DMS153 treated with DMSO at 0.1 percent for 48 hours (cell line): Measurements from ENCODE around the gene SEPTIN10.
"Not testable (repeated sequence)": the region's sequence is repeated elsewhere in the genome, so short reads cannot be mapped to it uniquely, and the experiment has no call there.

Source experiments
- DNase-seq: peaks from one replicate; lab custom pipeline; 2025; ENCODE audit not compliant: unreplicated experiment; lab: John Stamatoyannopoulos, UW

The SEPTIN10 gene

DNA sequence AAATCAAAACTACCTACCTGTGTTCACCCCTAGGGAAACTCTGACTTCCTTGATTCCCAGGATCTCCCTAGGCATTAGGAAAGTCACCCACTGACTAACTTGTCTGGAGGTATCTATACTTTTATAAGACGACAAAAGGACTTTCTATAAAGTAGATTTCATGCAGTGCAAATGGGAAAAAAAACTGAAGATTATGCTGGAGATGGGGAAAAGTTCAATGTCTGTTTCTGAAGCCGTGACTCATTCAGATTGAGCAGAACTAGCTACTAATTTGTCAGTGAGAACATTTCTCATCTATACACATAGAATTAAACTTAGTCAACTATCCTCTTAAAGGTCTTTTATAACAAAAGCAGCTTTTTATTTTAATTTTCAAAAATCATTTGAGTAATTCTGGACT is 6.0 kb downstream of the SEPTIN10 start:
- no peak for DNase-seq

DNA sequence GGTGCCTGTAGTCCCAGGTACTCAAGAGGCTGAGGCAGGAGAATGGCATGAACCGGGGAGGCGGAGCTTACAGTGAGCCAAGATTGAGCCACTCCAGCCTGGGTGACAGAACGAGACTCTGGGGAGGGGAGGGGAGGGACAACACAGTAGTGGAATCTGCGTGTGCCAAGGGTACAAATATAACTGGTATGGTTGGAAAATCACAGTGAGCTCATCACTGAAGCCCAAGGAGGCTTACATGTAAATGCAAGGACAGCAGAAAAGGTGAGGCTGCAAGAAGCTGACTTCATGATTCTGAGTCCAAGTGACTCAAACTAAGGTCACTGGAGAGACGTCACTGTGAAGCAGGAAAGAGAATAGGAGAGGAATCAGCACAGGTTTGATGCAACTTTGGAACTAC is 9.2 kb downstream of the SEPTIN10 start:
- DNase-seq, result no peak

DNA sequence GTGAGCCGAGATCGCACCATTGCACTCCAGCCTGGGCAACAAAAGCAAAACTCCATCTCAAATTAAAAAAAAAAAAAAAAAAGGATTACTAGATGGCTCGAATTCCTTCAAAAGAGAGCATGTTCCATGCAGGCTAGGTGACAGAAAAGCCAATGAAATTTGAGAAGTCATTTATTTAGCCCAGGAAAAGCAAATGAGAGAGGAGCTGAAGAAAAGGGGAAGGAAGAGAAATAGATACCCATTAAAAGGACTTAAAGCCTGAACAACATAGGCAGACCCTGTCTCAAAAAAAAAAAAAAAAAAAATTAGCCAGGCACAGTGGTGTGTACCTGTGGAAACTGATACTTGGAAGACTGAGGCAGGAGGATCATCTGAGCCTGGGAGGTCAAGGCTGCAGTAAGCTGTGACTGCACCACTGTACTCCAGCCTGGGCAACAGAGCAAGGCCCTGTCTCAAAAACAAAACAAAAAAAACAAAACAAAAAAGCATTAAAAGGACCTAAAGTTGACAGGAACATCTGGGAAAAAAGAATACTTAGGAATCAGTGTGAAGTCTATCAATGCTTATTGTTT is 11.1 kb downstream of the SEPTIN10 start:
- DNase-seq, result no peak

DNA sequence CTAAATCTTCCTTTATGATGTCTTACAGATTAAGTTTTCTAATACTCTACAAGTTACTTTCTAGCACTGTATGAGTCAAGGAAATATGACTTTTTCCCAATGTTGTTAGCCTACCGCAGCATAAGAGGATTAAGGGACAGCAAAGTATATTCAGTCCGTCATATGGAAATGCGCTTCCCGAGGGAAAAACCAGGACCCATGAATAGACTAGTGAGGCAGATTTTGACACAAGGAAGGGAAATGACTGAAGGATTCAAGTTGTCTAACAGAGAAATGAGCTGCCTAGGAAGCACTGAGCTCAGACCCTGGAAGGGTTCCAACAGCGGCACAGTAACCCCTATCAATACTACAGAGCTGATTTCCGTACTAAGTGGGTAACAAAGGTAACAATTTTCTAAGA is 12.0 kb downstream of the SEPTIN10 start:
- no peak for DNase-seq

DNA sequence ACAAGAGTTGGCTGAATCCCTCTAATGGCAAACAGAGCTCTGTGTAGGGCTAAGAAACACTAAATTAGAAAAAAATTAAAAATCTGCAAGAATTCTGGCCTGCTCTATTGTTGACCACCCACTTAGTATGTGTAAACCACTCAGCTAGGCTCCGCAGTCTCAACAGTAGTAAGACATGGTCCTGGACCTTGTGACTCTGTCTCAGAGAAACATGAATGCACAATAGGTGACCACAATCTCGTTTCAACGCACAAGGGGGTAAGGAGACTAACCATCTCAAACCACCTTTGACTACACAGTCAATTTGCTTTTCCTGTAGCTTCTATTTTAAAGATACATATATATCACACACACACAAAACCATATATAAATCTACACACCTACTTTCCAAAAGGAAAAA is 16.5 kb downstream of the SEPTIN10 start:
- DNase-seq, result no peak

DNA sequence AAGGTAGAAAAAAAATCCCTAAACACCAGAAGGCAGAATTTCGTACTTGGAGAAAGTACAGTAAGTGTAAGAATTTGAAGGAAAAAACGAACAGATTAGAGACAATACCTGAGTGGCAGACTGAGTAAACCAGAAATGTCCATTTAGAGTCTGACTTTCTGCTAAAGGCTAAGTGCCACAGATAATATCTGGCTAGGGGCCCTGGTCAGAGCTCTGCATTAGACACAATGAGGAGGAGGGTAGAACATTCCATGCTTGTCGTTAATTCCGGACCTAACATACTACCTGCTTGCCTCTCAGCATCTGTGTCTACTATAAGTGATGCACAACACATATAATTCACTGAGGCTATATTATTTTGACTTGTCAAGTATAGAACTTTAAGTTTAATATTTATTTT is 18.1 kb downstream of the SEPTIN10 start:
- no peak for DNase-seq

DNA sequence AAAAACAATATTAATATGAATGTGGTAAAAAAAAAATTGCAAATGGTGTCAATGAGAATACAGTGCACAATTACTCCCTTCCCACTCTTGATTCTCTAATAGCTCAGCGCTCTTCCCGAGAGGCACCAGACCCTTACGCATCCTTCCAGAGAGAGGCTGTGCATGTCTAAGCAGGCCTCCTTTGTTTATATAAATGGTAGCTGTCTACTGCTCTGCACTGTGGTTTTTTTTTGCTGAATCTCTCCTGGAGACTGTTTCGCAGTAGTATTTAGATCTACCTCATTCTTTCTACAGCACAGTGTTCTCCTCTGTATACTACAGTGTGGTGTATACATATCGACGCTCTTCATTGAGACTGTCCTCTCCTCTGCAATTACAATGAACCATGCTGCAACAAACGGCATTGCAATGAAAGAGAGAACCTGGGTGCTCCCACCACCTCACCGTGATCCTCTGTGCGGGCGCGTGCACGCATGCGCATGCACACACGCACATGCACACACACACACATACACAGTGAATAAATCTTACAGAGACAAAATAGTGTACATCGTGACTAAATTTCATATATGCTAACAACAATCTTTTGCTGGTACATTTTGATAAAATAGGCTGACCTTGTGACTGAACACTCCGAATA is 19.4 kb downstream of the SEPTIN10 start:
- DNase-seq, result peak; percentile 4

DNA sequence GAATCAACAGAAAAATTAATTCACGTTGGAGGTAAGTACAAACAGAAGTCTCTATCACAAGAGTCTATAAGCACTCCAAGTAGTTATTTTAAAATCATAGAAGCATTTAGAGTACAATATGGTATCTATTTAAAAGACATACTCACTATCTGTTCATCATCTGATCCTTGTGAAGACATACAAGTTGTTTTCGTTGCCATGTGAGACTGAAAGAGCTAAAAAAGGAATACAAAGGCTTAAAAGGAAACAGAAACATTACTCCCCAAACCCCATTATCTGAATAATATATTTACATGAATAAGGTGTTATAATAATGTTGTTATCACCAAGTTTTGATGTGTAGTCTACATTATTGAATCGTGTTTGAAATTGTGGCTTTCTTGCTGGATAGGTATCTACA is 20.9 kb downstream of the SEPTIN10 start:
- no peak for DNase-seq

DNA sequence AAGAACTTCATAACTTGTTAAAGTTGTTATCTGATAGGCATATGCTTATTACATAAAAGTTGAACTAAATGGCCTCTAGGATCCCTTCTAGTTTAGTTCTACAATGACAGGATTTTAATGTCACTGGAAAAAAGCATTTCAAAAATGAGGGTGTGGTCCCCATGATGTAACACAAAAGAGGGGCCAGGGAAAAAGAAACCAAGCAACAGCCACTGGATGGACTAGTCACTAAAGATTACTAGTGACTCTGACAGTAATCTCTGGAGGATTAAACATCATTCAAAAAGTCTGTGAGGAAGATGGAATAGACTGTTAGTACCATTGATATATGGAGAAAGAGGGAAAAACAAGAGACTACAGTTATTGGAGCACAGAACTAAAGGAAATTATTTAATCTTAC is 22.6 kb downstream of the SEPTIN10 start:
- DNase-seq, result no peak

DNA sequence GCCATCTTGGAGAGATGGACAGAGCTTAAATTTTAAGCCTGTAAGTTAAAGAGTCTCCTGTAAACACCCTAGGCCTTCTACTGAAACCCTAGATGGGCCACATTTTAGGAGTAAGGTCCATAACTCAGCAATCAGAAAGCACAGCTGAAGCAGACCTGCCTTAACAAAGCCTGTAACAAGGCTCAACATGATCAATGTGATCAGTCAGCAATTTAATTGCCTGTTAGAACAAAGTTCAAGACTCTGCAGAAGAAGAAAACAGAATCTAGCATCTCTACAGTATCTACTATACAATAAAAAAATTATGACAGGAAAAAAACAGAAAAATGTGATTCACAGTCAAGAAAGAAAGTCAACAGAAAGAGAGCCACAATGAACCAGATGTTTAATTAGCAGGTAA is 27.1 kb downstream of the SEPTIN10 start:
- DNase-seq, result no peak

DNA sequence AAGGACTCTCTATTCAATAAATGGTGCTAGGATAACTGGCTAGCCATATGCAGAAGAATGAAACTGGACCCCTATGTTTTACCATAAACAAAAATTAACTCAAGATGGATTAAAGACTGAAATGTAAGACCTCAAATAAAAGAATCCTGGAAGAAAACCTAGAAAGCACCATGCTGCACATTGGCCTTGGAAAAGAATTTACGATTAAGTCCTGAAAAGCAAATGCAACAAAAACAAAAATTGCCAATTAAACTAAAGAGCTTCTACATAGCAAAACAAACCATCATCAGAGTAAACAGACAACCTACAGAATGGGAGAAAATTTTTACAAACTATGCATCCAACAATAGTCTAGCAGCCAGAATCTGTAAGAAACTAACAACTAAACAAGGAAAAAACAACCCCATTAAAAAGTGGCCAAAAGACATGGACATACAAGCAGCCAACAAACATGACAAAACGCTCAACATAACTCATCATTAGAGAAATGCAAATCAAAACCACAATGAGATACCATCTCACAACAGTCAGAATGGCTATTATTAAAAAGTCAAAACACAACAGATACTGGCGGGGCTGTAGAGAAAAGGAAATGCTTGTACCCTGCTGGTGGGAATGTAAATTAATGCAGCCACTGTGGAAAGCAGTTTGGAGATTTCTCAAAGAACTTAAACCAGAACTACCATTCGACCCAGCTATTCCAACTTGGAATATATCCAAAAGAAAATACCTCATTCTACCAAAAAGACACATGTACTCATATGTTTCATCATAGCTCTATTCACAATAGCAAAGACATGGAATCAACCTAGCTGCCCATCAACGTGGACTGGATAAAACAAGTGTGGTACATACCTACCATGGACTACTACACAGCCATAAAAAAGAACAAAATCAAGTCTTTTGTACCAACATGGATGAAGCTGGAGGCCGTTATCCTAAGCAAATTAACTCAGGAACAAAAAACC is 30.6 kb downstream of the SEPTIN10 start:
- DNase-seq, result no peak

DNA sequence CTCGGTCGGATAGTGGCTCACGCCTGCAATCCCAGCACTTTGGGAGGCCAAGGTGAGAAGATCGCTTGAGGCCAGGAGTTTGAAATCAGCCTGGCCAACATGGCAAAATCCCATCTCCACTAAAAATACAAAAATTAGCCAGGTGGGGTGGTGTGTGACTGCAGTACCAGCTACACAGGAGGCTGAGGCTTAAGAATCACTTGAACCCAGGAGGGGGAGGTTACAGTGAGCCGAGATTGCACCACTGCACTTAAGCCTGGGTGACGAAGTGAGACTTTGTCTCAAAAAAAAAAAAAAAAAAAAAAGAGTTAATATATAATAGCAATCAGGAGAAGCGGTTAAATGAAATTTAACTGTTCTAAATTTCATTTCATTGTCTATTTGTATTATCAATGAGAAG is 36.1 kb downstream of the SEPTIN10 start:
- not testable (repeated sequence) for DNase-seq

DNA sequence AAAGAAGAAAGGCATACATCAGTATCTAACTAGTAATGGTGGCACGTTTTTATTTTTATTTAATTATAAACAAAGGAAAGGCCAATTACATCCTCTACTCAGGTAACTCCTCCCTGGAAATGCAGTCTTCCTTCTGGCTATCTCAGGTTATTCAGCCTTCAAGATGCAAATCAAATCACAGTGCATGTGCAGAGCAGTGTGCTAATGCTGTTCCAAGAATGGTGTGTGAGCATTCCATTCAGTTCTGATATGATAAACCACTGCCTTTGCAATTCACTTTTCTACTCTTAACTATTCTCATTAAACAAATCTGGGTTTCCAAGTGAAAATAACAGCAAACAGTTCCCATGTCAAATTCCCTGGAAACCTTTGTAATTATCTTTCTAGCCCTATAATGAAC is 38.4 kb downstream of the SEPTIN10 start:
- no peak for DNase-seq

DNA sequence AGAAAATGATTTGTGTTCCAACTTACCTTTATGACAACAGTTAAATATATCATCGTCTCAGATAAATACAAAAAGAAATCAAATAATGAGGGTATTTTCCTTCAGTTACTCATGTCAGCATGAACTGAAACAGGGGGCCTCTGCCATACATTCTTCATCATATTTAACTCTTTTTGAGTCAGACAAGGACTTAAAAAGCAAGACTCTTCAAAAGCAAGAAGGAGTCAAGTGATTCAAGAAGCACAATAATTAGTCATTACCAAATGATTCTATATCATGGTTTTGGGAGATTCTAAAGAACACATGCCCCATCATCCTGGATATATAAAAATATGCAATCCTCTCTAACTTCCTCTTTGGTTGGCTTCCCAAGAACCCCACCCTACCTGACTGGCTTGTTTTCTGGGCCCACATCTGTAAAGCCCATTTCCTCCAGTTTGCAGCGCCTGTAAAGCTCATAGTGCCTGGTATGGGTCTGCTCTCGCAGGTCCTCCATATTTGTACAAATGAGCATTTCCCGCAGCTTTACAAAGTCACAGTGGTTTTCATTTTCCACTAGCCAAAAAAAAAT is 49.7 kb downstream of the SEPTIN10 start:
- DNase-seq, result no peak

DNA sequence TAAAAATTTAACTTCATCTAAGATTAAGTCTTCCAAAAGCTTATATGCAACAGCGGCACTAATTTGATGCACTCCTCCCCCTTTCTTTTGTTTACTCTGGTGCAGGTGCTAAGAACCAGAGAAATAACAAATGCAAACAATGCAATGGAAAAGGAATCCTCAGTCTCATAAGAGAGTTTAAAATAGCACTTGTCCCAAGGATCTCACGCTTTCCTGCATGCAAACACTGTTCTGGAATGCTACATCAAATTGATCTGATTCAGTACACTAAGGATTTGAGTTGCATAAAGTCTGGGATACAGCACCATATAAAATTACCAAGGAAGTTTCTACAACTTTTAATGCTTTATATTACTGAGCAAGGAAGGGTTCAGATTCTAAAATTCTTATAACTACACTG is 50.5 kb downstream of the SEPTIN10 start:
- no peak for DNase-seq

DNA sequence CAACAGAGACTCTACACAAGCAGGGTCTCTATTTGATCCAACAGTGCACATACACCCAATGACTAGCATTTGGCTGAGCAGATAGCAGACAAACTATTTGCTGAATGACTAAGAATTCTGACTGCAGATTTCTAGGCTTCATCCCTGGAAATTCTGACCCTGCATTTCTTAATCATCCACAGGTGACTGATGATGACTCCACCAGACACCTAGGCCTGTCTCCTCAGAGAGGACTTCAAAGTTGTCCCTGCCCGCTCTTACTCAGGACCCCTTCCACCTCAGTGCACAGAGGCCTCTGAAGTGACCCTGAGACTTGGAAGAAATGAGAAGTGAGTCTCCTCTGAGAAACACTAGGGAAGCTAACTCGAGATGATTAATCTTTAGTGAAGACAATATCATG is 51.3 kb downstream of the SEPTIN10 start:
- DNase-seq, result no peak

DNA sequence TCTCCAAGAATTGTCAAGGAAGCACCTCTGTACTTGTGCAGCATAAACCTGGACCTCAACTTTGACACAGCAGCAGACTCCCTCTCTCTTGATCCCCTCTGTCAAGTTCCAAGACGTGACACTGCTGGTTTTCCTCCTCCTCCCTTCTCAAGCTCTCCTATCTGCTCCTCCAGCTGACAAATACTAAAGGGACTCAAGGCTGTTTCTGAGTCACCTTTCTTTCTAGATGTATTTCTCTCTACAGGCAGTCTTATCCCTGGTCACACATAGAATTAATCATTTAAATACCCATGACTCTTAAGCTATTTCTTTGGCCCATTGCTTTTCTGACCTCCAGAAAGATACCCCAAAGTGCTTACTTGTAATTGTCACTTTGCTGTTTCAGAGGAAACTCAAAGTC is 53.5 kb downstream of the SEPTIN10 start:
- no peak for DNase-seq

DNA sequence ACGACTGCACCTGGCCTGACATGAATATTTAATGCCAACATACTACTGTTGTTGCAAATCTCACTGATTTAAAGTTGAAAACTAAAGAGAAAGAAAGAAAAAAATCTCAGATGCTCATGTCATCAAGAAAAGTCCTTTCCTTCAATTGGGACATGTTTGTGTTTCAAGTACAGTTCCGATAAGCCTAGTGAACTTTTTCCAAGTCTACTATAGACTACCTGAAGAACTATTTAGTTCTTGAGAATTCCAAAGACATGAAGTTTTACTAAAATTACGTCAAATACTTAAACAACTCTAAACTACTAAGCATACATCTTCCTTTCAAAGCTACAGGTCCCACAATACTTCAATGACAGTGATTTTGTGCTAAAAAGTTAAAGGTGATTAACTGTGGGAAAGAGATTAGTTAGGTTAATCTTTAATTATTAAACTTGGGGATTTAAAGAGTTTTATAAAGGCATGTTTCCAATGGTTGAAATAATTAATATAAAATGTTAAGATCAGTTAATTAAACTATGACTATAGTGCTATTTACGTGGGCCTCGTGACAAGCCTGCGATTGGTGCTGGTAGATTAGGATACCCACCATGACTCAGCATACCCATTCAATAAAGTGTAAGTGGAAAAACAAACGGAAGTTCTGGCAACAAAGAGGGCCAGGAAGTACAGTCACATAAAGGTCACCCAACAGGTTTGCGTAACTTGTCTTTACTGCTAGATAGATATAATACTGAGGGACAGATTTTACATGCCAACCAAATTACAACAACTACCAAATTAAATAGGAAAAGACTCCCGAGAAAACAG is 55.5 kb downstream of the SEPTIN10 start:
- no peak for DNase-seq

DNA sequence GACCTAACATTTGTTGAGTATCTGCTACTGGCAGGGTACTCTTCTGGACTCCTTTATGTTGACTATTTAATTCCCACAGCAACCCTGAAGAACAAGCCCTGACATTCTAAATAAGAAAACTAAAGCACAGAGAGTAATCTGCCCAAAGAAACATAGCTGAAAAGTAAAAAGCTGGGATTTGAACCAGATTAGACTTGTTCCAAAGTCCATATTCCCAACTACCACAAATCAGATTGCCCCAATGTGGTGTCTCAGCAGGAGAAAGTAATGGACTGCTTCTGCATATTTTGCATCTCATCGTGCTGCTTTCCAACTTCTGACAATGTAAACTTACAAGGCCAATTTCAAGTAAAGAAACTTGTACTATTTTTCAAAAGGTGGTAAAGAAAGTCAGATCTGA is 56.5 kb downstream of the SEPTIN10 start:
- DNase-seq, result no peak

DNA sequence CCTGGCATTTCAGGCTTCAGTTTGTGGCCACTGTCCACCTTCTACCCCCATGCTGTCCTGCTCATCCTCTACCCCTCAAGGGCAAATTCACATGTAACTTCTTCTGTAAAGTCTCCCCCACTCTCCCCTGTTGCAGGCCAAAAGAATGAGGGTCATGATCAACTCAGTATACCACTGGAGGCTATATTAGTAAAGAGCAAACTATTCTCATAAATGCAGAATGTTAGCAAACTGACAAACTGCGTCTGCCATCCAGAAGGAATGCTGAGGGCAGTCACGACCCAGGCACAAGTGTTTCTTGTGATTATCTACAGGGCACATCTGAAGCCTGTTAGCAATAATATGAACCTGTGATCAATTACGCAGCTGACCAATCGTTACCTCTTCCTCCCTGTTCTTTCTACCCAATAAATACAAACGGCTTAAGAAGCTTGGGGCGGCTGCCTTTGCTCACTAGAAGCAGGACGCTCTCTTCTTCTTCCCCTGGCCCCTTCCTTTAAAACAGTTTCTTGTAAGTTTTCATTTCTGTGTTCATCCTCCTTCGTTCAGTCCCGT is 58.3 kb downstream of the SEPTIN10 start:
- DNase-seq, result no peak

DNA sequence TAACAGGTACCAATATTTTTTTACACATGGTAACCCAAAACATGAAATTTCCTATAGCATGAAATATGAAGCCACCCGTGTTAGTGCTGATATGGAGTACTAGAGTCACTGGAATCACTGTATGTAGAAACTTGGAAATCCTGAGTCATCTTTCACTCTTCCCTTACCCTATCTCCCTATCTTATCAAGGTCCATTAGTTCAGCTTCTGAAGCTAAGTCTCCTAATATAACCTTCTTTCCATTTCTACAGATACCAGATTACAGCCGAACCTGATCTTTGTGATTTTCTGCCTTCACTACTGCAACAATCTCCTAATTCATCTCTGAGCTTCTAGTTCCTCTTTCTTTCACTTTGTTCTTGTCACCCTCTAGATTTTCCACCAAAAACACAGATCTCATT is 59.0 kb downstream of the SEPTIN10 start:
- no peak for DNase-seq
